ENCODE data around the gene OTOA.
"Not testable (repeated sequence)": the region's sequence is repeated elsewhere in the genome, so short reads cannot be mapped to it uniquely, and the experiment has no call there.

Gene OTOA

DNA sequence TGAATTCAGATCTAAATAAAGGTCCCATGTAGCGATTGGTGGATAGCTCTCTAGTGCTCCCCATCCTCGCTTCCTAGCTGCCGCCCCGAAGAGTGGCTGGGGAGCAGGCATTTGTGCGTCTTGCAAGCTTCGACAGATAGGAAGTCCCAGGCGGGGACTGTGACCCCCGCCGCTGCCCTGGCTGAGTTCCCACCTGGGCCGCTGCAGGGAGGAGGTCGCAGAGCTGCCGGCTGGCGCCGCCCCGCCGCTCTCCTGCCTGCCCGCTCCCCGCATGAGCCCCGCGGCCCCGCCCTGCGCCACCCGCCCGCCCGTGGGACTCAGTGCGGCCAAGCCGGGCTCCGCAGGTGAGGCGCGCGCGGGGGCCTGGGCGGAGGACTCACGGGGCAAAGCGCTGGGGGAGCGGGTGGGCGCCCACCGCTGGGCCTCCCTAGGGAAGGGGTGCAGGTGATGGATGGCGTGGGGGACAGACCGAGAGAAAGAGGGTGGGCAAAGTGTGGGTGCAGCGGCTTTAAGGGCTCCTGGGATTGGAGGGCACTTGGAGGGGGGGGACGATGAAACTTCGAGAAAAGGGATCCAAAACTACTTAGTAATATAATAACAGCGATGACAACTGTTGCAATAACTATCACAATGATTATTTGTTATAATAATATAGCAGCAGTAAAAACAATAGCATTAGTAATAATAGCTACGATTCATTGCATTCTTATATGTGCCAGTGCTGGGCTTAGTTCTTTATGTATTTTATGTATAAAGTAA lies at the start of gene OTOA:
Gene OTOA (plus strand): TSS at position 80 of the 759 bp plus-strand sequence. CDS start 14,547 bp downstream, outside the sequence.
- DNase-seq (ENCODE audit: low spot score) = no peak

DNA sequence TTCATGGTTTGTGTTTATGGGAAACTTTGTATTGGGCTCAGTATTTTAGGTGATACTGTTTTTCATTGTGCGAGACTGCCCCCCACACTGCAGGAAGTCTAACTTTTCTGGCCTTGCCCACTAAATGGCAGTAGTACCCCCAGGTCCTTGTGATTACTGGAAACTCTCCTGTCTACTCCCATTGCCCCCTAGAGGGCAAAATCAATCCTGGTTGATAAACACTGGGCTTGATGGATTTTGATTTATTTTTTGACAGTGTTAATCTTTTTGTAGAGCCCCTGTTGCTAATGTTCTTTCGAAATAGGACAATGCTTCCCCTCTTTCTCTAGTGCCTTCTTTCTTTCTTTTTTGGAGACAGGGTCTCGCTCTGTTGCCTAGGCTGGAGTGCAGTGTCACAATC lies 48.9 kb upstream of the OTOA start:
- peak; percentile 39 for DNase-seq (ENCODE audit: low spot score)

DNA sequence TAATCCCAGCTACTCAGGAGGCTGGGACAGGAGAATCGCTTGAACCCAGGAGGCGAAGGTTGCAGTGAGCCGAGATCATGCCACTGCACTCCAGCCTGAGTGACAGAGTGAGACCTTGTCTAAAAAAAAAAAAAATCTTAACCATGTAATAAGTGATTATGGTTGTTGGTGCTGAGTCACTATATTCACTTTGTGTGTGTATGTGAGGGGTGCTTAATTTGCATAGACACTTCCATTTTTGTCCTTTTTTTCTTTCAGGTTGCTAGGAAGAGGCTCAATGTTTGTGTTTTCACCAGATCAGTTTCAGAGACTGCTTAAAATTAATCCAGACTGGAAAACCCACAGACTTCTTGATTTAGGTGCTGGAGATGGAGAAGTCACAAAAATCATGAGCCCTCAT lies 46.2 kb upstream of the OTOA start:
- no peak for DNase-seq (ENCODE audit: low spot score)

DNA sequence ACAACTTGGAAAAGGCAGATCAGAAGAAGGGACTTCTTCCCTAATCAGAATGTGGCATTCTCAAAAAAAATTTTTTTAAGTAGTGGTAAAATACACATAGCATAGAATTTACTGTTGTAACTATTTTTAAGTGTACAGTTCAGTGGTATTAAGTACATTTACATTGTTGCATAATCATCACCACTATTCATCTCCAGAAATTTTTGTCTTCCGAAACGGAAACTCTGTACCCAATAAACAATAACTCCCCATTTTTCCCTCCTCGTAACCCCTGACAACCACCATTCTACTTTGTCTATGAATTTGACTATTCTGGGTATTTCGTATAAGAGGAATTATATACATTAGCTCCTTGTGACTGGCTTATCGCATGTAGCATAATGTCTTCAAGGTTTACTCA lies 45.5 kb upstream of the OTOA start:
- no peak for DNase-seq (ENCODE audit: low spot score)

DNA sequence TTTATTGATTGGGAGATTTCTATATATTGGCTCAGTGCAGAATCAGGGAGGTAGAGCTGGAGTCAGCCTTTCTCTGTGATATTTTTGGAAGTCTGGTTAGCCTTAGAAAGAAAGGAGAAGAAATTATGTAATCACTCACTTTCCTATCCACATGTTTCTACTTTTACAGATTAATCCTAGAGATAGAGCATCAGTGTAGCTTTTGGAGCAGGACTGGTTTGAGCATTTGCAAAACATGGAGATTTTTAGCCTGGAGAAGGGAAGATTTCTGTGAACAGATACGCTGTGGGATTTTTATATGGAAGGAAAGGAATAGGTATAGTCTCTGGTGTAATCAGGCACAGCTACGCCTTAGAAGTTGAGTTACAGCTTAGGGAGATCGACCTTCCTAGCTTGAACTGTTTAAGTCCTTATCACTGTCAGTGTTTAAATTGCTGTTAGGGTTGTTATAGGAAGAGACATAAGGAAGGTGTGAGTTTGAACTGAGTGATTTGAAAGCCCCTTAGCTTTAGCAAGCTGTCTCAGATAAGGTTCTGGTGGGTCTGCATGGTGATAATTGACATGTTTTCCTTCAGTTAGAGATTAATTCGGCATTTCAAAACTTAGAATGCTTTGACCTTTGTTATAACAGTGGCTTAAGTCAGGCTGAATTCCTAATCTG lies 43.9 kb upstream of the OTOA start:
- no peak for DNase-seq (ENCODE audit: low spot score)

DNA sequence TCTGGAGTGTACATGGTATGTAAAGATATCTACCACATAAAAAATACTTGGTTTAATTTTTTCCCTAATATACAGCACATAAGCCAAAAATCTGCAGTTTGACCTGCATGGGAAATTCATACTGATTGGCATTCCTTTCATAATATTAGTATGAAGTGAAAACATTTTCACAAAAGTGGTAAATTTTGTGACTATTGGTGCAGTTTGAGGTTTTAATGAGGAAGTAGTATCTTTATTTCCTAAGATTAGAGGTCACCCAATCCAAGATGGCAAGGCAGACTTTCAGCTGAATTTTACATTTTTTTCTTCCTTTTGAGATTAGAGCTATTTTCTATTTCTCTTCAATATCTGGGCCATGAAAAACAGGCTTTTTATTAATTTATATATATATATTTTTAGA lies 43.2 kb upstream of the OTOA start:
- DNase-seq (ENCODE audit: low spot score) = no peak

DNA sequence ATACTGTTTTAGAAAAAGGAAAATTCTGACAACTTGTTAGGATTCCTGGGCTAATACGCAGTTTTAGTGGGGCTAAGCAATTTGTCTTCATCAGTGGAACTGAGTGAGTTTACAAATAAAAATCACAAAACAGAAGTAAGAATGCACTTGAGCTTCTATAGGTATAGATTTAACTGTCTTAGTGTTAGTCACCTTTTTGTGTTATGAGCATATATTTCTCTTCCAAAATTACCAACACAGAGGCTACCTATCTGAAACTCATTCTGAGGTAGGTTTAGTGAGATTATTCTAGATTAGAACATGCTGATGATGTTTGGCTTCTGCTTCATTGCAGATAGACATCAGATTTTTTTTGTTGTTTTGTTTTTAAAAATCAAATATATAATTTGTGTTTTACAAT lies 41.2 kb upstream of the OTOA start:
- no peak for DNase-seq (ENCODE audit: low spot score)

DNA sequence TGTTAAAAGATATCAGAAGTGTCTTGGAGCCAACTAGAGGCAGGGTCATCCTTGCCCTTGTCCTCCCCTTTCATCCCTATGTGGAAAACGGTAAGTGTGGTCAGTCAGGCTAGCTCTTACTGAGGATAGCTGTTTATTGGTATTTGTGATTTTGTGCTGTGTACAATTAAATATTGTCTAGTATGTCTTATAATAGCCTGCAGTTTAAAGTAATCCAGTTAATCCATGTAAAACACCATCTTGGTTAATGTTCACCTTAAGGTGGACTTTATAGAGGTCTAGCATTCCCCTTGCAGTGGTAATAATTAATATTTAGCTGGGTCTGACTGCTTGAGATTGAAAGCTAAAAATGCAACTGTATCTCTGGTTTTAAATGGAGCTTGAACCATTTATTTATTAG lies 38.7 kb upstream of the OTOA start:
- no peak for DNase-seq (ENCODE audit: low spot score)

DNA sequence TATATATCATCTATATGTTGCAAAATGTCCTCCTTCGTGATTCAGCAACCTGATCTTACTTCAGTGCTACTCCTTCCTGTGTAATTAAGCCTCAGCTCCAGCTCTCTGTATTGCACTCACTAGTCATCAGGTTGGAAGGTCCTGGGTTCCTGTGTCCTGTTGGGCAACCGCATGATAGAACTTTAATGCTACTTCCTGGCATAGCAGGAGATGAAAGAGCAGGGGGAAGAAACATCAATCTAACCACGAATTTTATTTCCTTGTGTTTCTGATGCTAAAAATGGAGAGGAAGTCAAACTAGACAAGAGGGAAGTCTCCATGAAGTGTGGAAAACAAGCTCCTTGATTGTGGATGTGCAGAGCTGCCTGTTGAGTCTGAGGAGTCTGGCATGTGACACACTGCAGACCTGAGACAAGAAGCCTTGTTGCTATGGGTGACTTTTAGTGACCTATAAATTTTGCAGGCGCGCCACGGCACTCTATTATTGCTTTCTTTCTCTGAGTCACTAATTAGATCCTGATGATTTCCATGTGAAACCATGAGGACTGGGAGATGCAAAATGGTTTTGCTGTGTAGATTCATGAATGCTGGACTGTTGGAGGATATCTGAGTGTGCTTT lies 37.0 kb upstream of the OTOA start:
- no peak for DNase-seq (ENCODE audit: low spot score)

DNA sequence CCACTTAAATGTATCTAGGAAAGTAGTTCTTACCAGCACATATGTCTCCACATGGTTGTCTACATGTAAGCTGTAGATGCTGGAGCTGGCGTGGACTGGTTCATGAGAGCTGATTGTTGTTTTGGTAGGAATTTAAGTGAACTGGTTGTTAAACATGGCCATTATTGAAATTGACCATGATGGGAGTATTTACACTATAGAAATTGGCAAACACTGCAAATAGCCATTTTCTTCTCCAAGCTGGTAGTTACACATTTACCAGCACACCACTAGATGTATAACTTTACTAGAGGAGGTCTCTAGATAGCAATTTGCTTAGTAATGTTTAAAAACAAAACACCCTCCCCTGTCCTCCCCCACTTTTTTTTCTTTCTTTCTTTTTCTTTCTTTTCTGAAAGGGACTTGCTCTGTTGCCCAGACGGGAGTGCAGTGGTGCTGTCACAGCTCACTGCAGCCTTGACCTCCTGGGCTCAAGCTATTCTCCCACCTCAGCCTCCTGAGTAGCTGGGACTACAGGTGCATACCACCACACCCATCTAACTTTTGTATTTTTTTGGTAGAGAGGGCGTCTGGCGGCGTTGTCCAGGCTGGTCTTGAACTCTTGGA lies 35.5 kb upstream of the OTOA start:
- DNase-seq (ENCODE audit: low spot score) = no peak

DNA sequence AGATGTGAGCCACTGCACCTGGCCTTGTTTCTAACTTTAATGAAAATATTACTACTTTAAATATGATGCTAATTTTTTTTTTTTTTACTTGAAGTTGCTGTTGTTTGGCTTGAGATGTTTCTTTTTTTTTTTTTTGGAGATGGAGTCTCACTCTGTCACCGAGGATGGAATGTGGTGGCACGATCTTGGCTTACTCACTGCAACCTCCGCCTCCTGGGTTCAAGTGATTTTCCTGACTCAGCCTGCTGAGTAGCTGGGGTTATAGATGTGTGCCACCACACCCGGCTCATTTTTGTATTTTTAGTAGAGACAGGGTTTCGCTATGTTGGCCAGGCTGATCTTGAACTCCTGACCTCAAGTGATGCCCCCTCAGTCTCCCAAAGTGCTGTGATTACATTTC lies 35.0 kb upstream of the OTOA start:
- no peak for DNase-seq (ENCODE audit: low spot score)

DNA sequence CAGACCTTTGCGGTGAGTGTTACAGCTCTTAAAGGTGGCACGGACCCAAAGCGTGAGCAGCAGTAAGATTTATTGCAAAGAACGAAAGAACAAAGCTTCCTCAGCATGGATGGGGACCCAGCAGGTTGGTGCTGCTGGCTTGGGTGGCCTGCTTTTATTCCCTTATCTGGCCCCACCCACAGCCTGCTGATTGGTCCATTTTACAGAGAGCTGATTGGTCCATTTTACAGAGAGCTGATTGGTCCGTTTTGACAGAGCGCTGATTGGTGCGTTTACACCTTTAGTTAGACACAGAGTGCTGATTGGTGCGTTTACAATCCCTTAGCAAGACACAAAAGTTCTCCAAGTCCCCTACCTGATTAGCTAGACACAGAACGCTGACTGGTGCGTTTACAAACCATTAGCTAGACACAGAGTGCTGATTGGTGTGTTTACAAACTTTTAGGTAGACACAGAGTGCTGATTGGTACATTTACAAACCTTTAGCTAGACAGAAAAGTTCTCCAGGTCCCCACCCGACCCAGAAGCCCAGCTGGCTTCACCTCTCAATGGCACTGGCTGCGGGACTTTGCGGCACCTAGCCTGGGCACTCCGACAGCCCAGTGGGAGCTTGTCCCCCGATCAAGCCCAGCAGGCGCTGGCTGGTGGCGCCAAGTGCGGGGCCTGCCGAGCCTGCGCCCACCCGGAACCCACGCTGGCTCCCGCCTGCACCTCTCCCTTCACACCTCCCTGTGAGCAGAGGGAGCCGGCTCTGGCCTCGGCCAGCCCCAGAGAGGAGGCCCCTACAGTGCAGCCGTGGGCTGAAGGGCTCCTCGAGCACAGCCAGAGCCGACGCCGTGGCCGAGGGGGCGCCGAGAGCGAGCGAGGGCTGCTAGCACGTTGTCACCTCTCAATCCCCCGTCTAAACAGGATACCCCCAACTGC lies 33.9 kb upstream of the OTOA start:
- DNase-seq (ENCODE audit: low spot score) = not testable (repeated sequence)

DNA sequence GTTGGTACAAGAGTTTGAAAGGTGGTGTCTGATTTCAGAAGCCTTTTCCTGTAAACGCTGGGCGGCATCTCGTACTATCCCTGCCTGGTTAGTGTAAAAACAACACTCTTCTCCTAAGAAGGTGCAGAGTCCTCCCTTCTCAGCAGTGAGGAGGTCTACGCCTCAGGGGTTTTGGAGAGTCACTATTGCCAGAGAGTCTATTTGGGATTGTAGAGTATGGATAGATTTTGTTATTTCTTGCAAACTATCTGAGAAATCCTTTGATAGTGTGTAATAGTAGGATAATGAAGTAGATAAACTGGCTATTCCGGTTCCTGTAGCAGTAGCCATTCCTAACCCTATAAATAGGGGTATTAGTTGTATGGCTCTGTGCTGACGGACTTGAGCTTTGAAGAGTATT lies 32.9 kb upstream of the OTOA start:
- not testable (repeated sequence) for DNase-seq (ENCODE audit: low spot score)

DNA sequence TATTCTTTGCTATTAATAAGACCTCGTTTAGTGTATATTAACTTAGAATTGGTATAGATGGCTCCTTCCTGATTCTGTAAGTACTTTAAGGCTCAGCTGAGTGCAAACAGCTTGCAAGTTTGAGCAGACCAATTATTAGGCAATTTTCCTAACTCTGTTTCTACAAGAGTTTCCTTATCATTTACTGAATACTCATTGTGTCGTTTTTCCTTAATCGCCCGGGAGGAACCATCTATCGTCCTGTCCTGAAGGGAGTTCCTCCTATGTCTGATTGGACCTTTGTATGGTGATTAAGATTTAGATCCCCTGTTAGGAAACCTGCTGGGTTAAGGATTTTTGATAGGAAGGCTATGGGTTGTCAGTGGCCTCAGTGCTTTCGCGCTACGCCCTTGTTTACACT lies 32.4 kb upstream of the OTOA start:
- not testable (repeated sequence) for DNase-seq (ENCODE audit: low spot score)

DNA sequence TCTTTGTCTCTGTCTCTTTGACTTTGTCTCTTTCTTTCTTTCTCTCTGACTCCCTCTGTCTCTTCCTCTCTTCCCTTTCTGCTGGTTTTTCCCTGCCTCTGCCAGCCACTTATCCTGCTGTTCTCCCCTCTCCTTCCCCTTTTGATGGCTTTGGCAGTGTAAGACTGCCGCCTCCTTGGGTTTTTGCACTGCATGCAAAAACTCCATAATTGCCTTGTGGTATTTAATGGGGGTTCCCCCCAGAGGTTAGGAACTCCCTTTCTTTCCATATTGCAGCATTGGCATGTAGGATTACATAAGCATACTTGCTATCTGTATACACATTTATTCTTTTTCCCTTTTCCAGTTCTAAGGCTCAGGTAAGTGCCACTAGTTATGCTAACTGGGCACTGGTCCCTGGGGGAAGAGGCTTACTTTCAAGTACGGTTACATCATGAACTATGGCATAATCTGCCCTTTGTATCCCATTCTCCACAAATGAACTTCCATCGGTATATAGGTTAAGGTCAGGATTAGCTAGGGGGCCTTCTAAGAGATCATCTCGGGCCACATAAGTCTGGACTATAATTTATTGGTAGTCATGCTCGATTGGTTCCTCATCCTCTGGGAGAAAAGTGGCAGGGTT lies 31.7 kb upstream of the OTOA start:
- not testable (repeated sequence) for DNase-seq (ENCODE audit: low spot score)

DNA sequence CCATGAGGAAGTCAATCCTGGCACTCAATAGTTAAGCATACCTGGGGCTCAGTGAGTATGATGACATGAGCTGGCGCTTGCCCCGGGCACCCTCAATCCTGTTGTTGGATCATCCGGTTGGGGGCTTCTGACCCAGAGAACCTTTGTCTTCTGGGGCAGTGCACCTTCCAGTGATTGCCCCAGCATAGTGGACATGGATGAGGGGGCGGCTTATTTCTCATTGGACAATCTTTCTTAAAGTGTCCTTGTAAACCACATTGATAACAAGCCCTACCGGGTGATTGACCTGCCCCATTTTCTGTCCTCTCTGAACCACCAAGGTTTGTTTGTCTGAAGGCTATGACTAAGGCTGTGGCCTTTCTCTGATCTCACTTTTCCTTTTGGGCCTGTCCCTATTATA lies 29.6 kb upstream of the OTOA start:
- DNase-seq (ENCODE audit: low spot score) = no peak

DNA sequence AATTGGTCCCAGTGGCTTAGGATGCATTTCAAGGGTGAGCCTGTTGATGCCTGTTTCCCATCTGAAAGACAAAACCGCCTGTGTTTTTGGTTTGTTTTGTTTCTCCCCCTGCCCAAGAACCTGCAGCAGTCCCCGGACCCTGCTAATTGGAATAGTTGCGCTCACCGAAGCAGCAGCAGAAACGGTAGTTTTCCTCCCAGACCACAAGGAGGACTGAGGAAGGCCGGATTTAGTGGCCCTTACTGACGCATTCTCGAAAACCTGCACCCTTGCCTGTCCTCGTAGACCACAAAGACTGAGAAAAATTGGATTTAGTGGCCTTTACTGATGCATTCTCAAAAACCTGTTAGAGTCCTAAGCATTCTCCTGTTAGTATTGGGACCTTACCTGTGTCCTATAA lies 28.1 kb upstream of the OTOA start:
- not testable (repeated sequence) for DNase-seq (ENCODE audit: low spot score)

DNA sequence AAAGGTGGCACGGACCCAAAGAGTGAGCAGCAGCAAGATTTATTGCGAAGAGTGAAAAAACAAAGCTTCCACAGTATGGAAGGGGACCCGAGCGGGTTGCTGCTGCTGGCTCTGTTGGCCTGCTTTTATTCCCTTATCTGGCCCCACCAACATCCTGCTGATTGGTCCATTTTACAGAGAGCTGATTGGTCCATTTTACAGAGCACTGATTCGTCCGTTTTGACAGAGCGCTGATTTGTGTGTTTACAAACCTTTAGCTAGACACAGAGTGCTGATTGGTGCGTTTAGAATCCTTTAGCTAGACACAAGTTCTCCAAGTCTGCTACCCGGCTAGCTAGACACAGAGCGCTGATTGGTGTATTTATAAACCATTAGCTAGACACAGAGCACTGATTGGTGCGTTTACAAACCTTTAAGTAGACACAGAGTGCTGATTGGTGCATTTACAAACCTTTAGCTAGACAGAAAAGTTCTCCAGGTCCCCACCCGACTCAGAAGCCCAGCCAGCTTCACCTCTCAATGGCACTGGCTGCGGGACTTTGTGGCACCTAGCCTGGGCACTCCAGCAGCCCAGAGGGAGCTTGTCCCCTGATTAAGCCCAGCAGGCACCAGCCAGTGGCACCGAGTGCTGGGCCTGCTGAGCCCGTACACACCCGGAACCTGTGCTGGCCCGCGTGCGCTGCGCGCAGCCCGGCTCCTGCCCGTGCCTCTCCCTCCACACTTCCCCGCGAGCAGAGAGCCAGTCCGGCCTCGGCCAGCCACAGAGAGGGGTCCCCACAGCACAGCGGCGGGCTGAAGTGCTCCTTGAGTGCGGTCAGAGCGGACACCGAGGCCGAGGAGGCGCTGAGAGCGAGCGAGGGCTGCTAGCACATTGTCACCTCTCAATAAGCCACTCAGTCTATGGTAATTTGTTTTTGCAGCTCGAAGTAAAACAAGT lies 26.5 kb upstream of the OTOA start:
- DNase-seq (ENCODE audit: low spot score) = no peak

DNA sequence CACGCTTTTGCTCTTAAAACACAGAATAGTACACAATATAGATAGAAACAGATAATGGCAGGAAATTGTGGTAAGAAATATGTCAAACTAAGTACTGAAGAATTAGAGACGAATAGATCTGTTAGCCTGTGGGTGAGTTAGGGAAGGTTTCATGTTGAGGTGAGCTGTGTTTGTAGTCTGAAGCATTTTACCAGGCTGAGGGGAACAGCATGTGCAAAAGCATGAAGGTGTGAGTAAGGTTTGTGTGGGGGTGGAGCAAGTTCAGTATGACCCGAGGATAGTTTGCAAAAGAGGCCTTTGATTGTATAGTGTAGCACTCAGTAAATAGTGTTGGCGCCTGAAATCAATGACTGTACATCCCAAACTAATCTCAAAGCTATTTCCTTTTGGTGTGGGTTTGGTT lies 25.2 kb upstream of the OTOA start:
- no peak for DNase-seq (ENCODE audit: low spot score)

DNA sequence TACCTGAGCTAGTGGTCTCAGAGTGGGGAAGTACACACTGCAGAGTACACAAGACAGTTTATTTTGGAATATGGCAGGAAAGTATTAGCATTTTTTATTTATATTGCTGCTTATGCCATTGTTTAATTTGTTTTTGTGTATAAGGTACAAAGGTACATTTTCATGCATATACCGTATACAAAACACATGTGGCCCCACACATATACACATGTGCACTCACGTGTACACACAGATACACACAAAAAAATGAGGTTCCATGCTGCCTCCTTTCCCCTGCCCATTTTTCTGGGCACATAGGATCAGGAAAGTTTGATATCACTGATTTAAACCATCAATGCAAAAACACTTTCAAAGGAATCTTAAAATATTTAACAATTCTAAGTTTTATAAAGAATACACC lies 24.3 kb upstream of the OTOA start:
- no peak for DNase-seq (ENCODE audit: low spot score)

Measured in NAMALWA (cell line).